Measurements from ENCODE around the gene DHTKD1.
"Not testable (repeated sequence)": the region's sequence is repeated elsewhere in the genome, so short reads cannot be mapped to it uniquely, and the experiment has no call there.

DHTKD1 gene

GRCh38 chr10:12062754-12063482, 5.8 kb upstream of the DHTKD1 start:
- no peak for DNase-seq (ENCODE audit: low spot score)

GRCh38 chr10:12063483-12063818, 5.3 kb upstream of the DHTKD1 start:
- DNase-seq (ENCODE audit: low spot score): no peak

- DNase-seq (ENCODE audit: low spot score): no peak
Observed at GRCh38 chr10:12067336-12067735, 1.4 kb upstream of the DHTKD1 start.

- not testable (repeated sequence) for DNase-seq (ENCODE audit: low spot score)
Observed at GRCh38 chr10:12071441-12071840, 2.7 kb downstream of the DHTKD1 start.

- no peak for DNase-seq (ENCODE audit: low spot score)
Observed at GRCh38 chr10:12073526-12073925, 4.8 kb downstream of the DHTKD1 start.

GRCh38 chr10:12077580-12078180, 8.9 kb downstream of the DHTKD1 start:
- DNase-seq (ENCODE audit: low spot score): peak; percentile 64

GRCh38 chr10:12081470-12081869, 12.7 kb downstream of the DHTKD1 start:
- no peak for DNase-seq (ENCODE audit: low spot score)

GRCh38 chr10:12081879-12082557, 13.3 kb downstream of the DHTKD1 start:
- no peak for DNase-seq (ENCODE audit: low spot score)

- no peak for DNase-seq (ENCODE audit: low spot score)
Observed at GRCh38 chr10:12088919-12089318, 20.2 kb downstream of the DHTKD1 start.

- DNase-seq (ENCODE audit: low spot score): no peak
Observed at GRCh38 chr10:12091421-12091820, 22.7 kb downstream of the DHTKD1 start.

GRCh38 chr10:12097361-12097760, 28.6 kb downstream of the DHTKD1 start:
- not testable (repeated sequence) for DNase-seq (ENCODE audit: low spot score)

- DNase-seq (ENCODE audit: low spot score): no peak
Observed at GRCh38 chr10:12097791-12098190, 29.0 kb downstream of the DHTKD1 start.

GRCh38 chr10:12098966-12099365, 30.2 kb downstream of the DHTKD1 start:
- DNase-seq (ENCODE audit: low spot score): no peak

- peak; percentile 42 for DNase-seq (ENCODE audit: low spot score)
Observed at GRCh38 chr10:12103802-12104201, 35.0 kb downstream of the DHTKD1 start.

- DNase-seq (ENCODE audit: low spot score): no peak
Observed at GRCh38 chr10:12107781-12108180, 39.0 kb downstream of the DHTKD1 start.

GRCh38 chr10:12109286-12109685, 40.5 kb downstream of the DHTKD1 start:
- no peak for DNase-seq (ENCODE audit: low spot score)

- no peak for DNase-seq (ENCODE audit: low spot score)
Observed at GRCh38 chr10:12111528-12111927, 42.8 kb downstream of the DHTKD1 start.

- DNase-seq (ENCODE audit: low spot score): no peak
Observed at GRCh38 chr10:12113627-12114026, 44.9 kb downstream of the DHTKD1 start.

GRCh38 chr10:12121673-12122072, 52.9 kb downstream of the DHTKD1 start:
- no peak for DNase-seq (ENCODE audit: low spot score)

GRCh38 chr10:12129222-12130111, 60.7 kb downstream of the DHTKD1 start, which contains the start of gene SEC61A2:
SEC61A2 (plus strand) TSS chr10:12129677; CDS start chr10:12129788, 111 bp downstream.
- peak; percentile 90 for DNase-seq (ENCODE audit: low spot score)

GRCh38 chr10:12130237-12130872, 61.6 kb downstream of the DHTKD1 start:
- DNase-seq (ENCODE audit: low spot score): peak; percentile 84

- no peak for DNase-seq (ENCODE audit: low spot score)
Observed at GRCh38 chr10:12135631-12136030, 66.9 kb downstream of the DHTKD1 start.

All from pons (tissue), 1 donor.